H1 (cell line): ENCODE measurements around the gene ITGB2.

Experiments used
- ATF3 ChIP-seq: IDR thresholded peaks from 2 replicates; pipeline ENCODE4 v1.6.1; 2011; ENCODE audit warnings: low read depth, mild to moderate bottlenecking, low read length; ENCODE audit not compliant: insufficient read depth
- CTCF ChIP-seq, 3 experiments: IDR thresholded peaks; 1 replicate in 2 of 3; 2 replicates in 1 of 3; pipeline versions ENCODE4 v1.5.1 to v1.6.1; 2011; ENCODE audit warnings: low read length in 3 of 3, mild to moderate bottlenecking in 3 of 3, inconsistent platforms in 2 of 3, low read depth in 1 of 3, moderate library complexity in 1 of 3; ENCODE audit not compliant: insufficient read depth in 1 of 3; ENCODE audit errors: control extremely low read depth in 1 of 3
- EP300 ChIP-seq, 2 experiments: IDR thresholded peaks; 1 replicate in 1 of 2; 2 replicates in 1 of 2; pipeline ENCODE4 v1.6.1; 2011 to 2012; ENCODE audit warnings: low read depth in 2 of 2, low read length in 2 of 2, mild to moderate bottlenecking in 2 of 2, borderline replicate concordance in 1 of 2, inconsistent platforms in 1 of 2, moderate library complexity in 1 of 2
- POLR2A ChIP-seq, 2 experiments: IDR thresholded peaks; 1 replicate in 1 of 2; 2 replicates in 1 of 2; pipeline ENCODE4 v1.6.1; 2011; ENCODE audit warnings: low read depth in 2 of 2, low read length in 2 of 2, mild to moderate bottlenecking in 2 of 2; ENCODE audit errors: control extremely low read depth in 1 of 2
- RAD21 ChIP-seq, 2 experiments: IDR thresholded peaks in 1 of 2; conservative IDR thresholded peaks in 1 of 2; 2 replicates each; pipeline ENCODE4 v1.6.1; 2011; ENCODE audit warnings: low read depth in 2 of 2, low read length in 2 of 2, improper control_type of control experiment in 1 of 2, inconsistent platforms in 1 of 2, mild to moderate bottlenecking in 1 of 2, moderate library complexity in 1 of 2
- SIN3A ChIP-seq, 2 experiments: IDR thresholded peaks in 1 of 2; conservative IDR thresholded peaks in 1 of 2; 2 replicates each; pipeline ENCODE4 v1.6.1; 2011 to 2012; ENCODE audit warnings: low read length in 2 of 2, improper control_type of control experiment in 1 of 2, low read depth in 1 of 2, mild to moderate bottlenecking in 1 of 2
- SRF ChIP-seq: IDR thresholded peaks from 2 replicates; pipeline ENCODE4 v1.6.1; 2011; ENCODE audit warnings: mild to moderate bottlenecking, low read depth, low read length, moderate library complexity
- TAF7 ChIP-seq: optimal IDR thresholded peaks from 2 replicates; pipeline ENCODE3; 2011; ENCODE audit warnings: low read depth, mild to moderate bottlenecking, inconsistent platforms, low read length, moderate library complexity, borderline replicate concordance
- USF2 ChIP-seq: IDR thresholded peaks from 2 replicates; pipeline ENCODE4 v1.6.1; 2011; ENCODE audit warnings: low read length, improper control_type of control experiment

GRCh38 chr21:44865561-44866280 is 55.0 kb downstream of the ITGB2 start:
- TF ChIP-seq EP300 (IDR thresholded peaks at IDR 0.05; ENCODE audit: borderline replicate concordance in 1 of 2, low read depth in 2 of 2, low read length in 2 of 2) (no peak), CTCF (IDR thresholded peaks at IDR 0.05; ENCODE audit: control extremely low read depth in 1 of 3, insufficient read depth in 1 of 3, low read depth in 1 of 3, low read length in 3 of 3) (no peak), TAF7 (no peak), RAD21 (IDR thresholded peaks at IDR 0.05 in 1 of 2, conservative IDR thresholded peaks at IDR 0.05 in 1 of 2; ENCODE audit: low read depth in 2 of 2, low read length in 2 of 2) (no peak), SIN3A (conservative IDR thresholded peaks at IDR 0.05 in 1 of 2, IDR thresholded peaks at IDR 0.05 in 1 of 2; ENCODE audit: low read depth in 1 of 2, low read length in 2 of 2) (no peak), ATF3 (no peak), POLR2A (IDR thresholded peaks at IDR 0.05; ENCODE audit: control extremely low read depth in 1 of 2, low read depth in 2 of 2, low read length in 2 of 2) (no peak), USF2 (no peak), SRF (no peak)
